GM12878 (cell line): ENCODE results near the gene H6PD. TPM values are rescaled to one million over a fixed set of nuclear protein-coding genes. Genes with fewer than 3 reads are reported as not detected.
A peak's percentile ranks its signal among the peaks of the same experiment; 100 is the strongest.

Experiments
- ASH2L ChIP-seq: fragments of 300-600, 200-600 bp; sonication (generic); IDR thresholded peaks from 2 replicates; pipeline ENCODE4 v1.6.1; 2017; ENCODE audit warnings: low read depth, mild to moderate bottlenecking, borderline replicate concordance
- BMI1 ChIP-seq: fragments of 450-650 bp; IDR thresholded peaks from 2 replicates; pipeline ENCODE4 v1.6.1; 2016; ENCODE audit warnings: mild to moderate bottlenecking, moderate library complexity, borderline replicate concordance
- CBX3 ChIP-seq: fragments of 200-600 bp; sonication (generic); IDR thresholded peaks from 2 replicates; pipeline ENCODE4 v1.6.1; 2016; ENCODE audit warnings: low read depth, borderline replicate concordance
- CBX5 ChIP-seq: sonication (generic); IDR thresholded peaks from 2 replicates; pipeline ENCODE4 v1.6.1; 2016; ENCODE audit warnings: low read depth, moderate library complexity, mild to moderate bottlenecking, inconsistent platforms
- HCFC1 ChIP-seq: fragments of 150-350 bp; IDR thresholded peaks from 2 replicates; pipeline ENCODE4 v1.6.1; 2014; ENCODE audit warnings: low read length
- HDGF ChIP-seq: fragments of 450-650 bp; IDR thresholded peaks from 2 replicates; pipeline ENCODE4 v1.6.1; 2016; ENCODE audit warnings: antibody characterized with exemption
- LARP7 ChIP-seq: fragments of 450-650 bp; IDR thresholded peaks from 2 replicates; pipeline ENCODE4 v1.6.1; 2017; ENCODE audit warnings: mild to moderate bottlenecking
- MTA3 ChIP-seq: IDR thresholded peaks from 2 replicates; pipeline ENCODE4 v1.6.1; 2012; ENCODE audit warnings: low read length, inconsistent platforms, borderline replicate concordance
- NFXL1 ChIP-seq: fragments of 450-650 bp; IDR thresholded peaks from 2 replicates; pipeline ENCODE4 v1.6.1; 2017; ENCODE audit warnings: antibody characterized with exemption, mild to moderate bottlenecking, borderline replicate concordance
- NFYB ChIP-seq: IDR thresholded peaks from 2 replicates; pipeline ENCODE4 v1.6.1; 2011; ENCODE audit warnings: low read depth, mild to moderate bottlenecking, low read length, improper control_type of control experiment, moderate library complexity; ENCODE audit not compliant: insufficient read depth
- PBX3 ChIP-seq: IDR thresholded peaks from 2 replicates; pipeline ENCODE4 v1.6.1; 2011; ENCODE audit warnings: mild to moderate bottlenecking, low read depth, low read length, moderate library complexity; ENCODE audit not compliant: insufficient replicate concordance
- POLR2A ChIP-seq: IDR thresholded peaks from 2 replicates; pipeline ENCODE4 v1.6.1; 2011; ENCODE audit warnings: low read depth, mild to moderate bottlenecking, low read length
- RCOR1 ChIP-seq: conservative IDR thresholded peaks from 2 replicates; pipeline ENCODE4 v1.6.1; 2012; ENCODE audit warnings: low read depth, low read length, improper control_type of control experiment
- REST ChIP-seq: IDR thresholded peaks from 2 replicates; pipeline ENCODE4 v1.6.1; 2012; ENCODE audit warnings: mild to moderate bottlenecking, low read depth, low read length
- RUNX3 ChIP-seq: IDR thresholded peaks from 2 replicates; pipeline ENCODE4 v1.6.1; 2012; ENCODE audit warnings: low read length, inconsistent platforms
- SIX5 ChIP-seq: IDR thresholded peaks from 2 replicates; pipeline ENCODE4 v1.6.1; 2011; ENCODE audit warnings: mild to moderate bottlenecking, low read depth, low read length, moderate library complexity; ENCODE audit not compliant: severe bottlenecking
- polyA plus RNA-seq, 11 experiments: library from polyadenylated mRNA; depleted of rRNA in 4 of 11; unstranded in 6 of 11; stranded (reverse) in 5 of 11; fragments of >200 nt; fragmentation: Nextera tagmentation in 4 of 11; fragmentation: Illumina TruSeq in 1 of 11; extraction: Ambion mirVana in 4 of 11; extraction: Trizol in 1 of 11; gene quantifications; 1 replicate in 1 of 11; 2 replicates in 10 of 11; pipeline versions ENCODE4 v1.2.1 to v1.2.3, GENCODE V29; 2011 to 2016; ENCODE audit warnings: inconsistent platforms in 2 of 11, missing spikeins in 2 of 11, low read depth in 1 of 11
- total RNA-seq, 4 experiments: library from RNA; depleted of rRNA in 3 of 4; stranded (reverse); fragments of >200 nt in 3 of 4; fragmentation: Illumina TruSeq in 1 of 4; extraction: Trizol in 1 of 4; gene quantifications; 2 replicates each; pipeline versions ENCODE4 v1.2.1 to v1.2.3, GENCODE V29; 2013 to 2021
- TF ChIP-seq, protein P1 (sequence below): IDR thresholded peaks from 2 replicates; pipeline ENCODE4 v1.6.1; 2011; ENCODE audit warnings: low read depth, low read length, improper control_type of control experiment, borderline replicate concordance
- TF ChIP-seq, protein P2 (sequence below): IDR thresholded peaks from 2 replicates; pipeline ENCODE4 v1.6.1; 2012; ENCODE audit warnings: improper control_type of control experiment, low read depth, low read length; ENCODE audit not compliant: insufficient replicate concordance

H6PD gene
- total and polyA plus RNA-seq, 10 of the 15 experiments (the other 5 are each of a cell fraction or from before 2014, with no cell fraction given): 1.2 to 20.7 (median 7.7) TPM

GRCh38 chr1:9196129-9197040, 38.2 kb upstream of the H6PD start (continued):
- TF ChIP-seq, protein P1, sequence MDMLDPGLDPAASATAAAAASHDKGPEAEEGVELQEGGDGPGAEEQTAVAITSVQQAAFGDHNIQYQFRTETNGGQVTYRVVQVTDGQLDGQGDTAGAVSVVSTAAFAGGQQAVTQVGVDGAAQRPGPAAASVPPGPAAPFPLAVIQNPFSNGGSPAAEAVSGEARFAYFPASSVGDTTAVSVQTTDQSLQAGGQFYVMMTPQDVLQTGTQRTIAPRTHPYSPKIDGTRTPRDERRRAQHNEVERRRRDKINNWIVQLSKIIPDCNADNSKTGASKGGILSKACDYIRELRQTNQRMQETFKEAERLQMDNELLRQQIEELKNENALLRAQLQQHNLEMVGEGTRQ: no peak
- no peak for TF ChIP-seq PBX3
- TF ChIP-seq, protein P2, sequence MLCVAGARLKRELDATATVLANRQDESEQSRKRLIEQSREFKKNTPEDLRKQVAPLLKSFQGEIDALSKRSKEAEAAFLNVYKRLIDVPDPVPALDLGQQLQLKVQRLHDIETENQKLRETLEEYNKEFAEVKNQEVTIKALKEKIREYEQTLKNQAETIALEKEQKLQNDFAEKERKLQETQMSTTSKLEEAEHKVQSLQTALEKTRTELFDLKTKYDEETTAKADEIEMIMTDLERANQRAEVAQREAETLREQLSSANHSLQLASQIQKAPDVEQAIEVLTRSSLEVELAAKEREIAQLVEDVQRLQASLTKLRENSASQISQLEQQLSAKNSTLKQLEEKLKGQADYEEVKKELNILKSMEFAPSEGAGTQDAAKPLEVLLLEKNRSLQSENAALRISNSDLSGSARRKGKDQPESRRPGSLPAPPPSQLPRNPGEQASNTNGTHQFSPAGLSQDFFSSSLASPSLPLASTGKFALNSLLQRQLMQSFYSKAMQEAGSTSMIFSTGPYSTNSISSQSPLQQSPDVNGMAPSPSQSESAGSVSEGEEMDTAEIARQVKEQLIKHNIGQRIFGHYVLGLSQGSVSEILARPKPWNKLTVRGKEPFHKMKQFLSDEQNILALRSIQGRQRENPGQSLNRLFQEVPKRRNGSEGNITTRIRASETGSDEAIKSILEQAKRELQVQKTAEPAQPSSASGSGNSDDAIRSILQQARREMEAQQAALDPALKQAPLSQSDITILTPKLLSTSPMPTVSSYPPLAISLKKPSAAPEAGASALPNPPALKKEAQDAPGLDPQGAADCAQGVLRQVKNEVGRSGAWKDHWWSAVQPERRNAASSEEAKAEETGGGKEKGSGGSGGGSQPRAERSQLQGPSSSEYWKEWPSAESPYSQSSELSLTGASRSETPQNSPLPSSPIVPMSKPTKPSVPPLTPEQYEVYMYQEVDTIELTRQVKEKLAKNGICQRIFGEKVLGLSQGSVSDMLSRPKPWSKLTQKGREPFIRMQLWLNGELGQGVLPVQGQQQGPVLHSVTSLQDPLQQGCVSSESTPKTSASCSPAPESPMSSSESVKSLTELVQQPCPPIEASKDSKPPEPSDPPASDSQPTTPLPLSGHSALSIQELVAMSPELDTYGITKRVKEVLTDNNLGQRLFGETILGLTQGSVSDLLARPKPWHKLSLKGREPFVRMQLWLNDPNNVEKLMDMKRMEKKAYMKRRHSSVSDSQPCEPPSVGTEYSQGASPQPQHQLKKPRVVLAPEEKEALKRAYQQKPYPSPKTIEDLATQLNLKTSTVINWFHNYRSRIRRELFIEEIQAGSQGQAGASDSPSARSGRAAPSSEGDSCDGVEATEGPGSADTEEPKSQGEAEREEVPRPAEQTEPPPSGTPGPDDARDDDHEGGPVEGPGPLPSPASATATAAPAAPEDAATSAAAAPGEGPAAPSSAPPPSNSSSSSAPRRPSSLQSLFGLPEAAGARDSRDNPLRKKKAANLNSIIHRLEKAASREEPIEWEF: peak; percentile 83
- no peak for TF ChIP-seq BMI1
- no peak for TF ChIP-seq NFYB
- TF ChIP-seq ASH2L: no peak
- 0 out of 2 replicates have a peak, but pooled peaks have one; percentile 23 for TF ChIP-seq LARP7
- peak; percentile 81 for TF ChIP-seq RUNX3
- no peak for TF ChIP-seq HCFC1
- TF ChIP-seq CBX5: no peak
- TF ChIP-seq RCOR1: no peak
- no peak for TF ChIP-seq SIX5
- no peak for TF ChIP-seq REST
- no peak for TF ChIP-seq MTA3
- no peak for TF ChIP-seq CBX3
- TF ChIP-seq NFXL1: no peak
- no peak for TF ChIP-seq POLR2A
- TF ChIP-seq HDGF: no peak
